Liver (tissue), 9 donors: ENCODE measurements around the gene HOXC6. TPM values are rescaled to one million over a fixed set of nuclear protein-coding genes. Genes with fewer than 3 reads are reported as not detected.

ENCODE experiments used
- DNase-seq: peaks from one replicate; pipeline ENCODE4 v3.0.0-alpha.2; 2017; ENCODE audit warnings: low spot score
- H3K27ac ChIP-seq, 2 donors: one replicate each; pipeline ENCODE4 v1.7.0; 2013; ENCODE audit warnings: inconsistent platforms in 2 of 2, low read length in 2 of 2, control low read depth in 1 of 2, low read depth in 1 of 2, mild to moderate bottlenecking in 1 of 2
- H3K27me3 ChIP-seq, 4 donors: one replicate each; pipeline versions ENCODE4 v1.6.1 to v1.7.0; 2013; ENCODE audit warnings: low read length in 3 of 4, inconsistent platforms in 1 of 4, mild to moderate bottlenecking in 1 of 4, moderate library complexity in 1 of 4; ENCODE audit not compliant: control insufficient read depth in 4 of 4, insufficient read depth in 4 of 4
- H3K36me3 ChIP-seq, 4 donors: one replicate each; pipeline versions ENCODE4 v1.6.1 to v1.7.0; 2013; ENCODE audit warnings: low read length in 3 of 4, mild to moderate bottlenecking in 3 of 4, low read depth in 1 of 4, moderate library complexity in 1 of 4; ENCODE audit not compliant: control insufficient read depth in 4 of 4, insufficient read depth in 3 of 4
- H3K4me1 ChIP-seq, 4 donors: one replicate each; pipeline versions ENCODE4 v1.6.1 to v1.7.0; 2013; ENCODE audit warnings: low read length in 3 of 4, mild to moderate bottlenecking in 3 of 4, moderate library complexity in 1 of 4; ENCODE audit not compliant: control insufficient read depth in 4 of 4, insufficient read depth in 4 of 4
- H3K4me3 ChIP-seq, 3 donors: one replicate each; pipeline versions ENCODE4 v1.6.1 to v1.7.0; 2013; ENCODE audit warnings: low read length in 3 of 3, control low read depth in 1 of 3, low read depth in 1 of 3, mild to moderate bottlenecking in 1 of 3
- H3K9ac ChIP-seq, 2 donors: one replicate each; pipeline ENCODE4 v1.7.0; 2013; ENCODE audit warnings: low read length in 2 of 2, mild to moderate bottlenecking in 2 of 2, moderate library complexity in 2 of 2, control low read depth in 1 of 2, low read depth in 1 of 2
- H3K9me3 ChIP-seq, 4 donors: one replicate each; pipeline versions ENCODE4 v1.6.1 to v1.7.0; 2013; ENCODE audit warnings: low read length in 3 of 4; ENCODE audit not compliant: control insufficient read depth in 4 of 4
- FOXA2 ChIP-seq: IDR thresholded peaks from 2 replicates; pipeline ENCODE4 v1.6.1; 2016; ENCODE audit warnings: antibody characterized with exemption
- GABPA ChIP-seq, 2 donors: IDR thresholded peaks in 1 of 2; conservative IDR thresholded peaks in 1 of 2; 2 replicates each; pipeline ENCODE4 v1.6.1; 2016; ENCODE audit warnings: antibody characterized with exemption in 2 of 2, mild to moderate bottlenecking in 1 of 2, moderate library complexity in 1 of 2
- HNF4A ChIP-seq, 2 donors: conservative IDR thresholded peaks; 2 replicates each; pipeline ENCODE4 v1.6.1; 2016; ENCODE audit warnings: antibody characterized with exemption in 2 of 2, mild to moderate bottlenecking in 2 of 2
- JUND ChIP-seq, 2 donors: IDR thresholded peaks; 2 replicates each; pipeline ENCODE4 v1.6.1; 2016; ENCODE audit warnings: antibody characterized with exemption in 2 of 2
- NR2F2 ChIP-seq: IDR thresholded peaks from 2 replicates; pipeline ENCODE4 v1.6.1; 2016; ENCODE audit warnings: antibody characterized with exemption
- RXRA ChIP-seq, 2 donors: IDR thresholded peaks; 2 replicates each; pipeline ENCODE4 v1.6.1; 2017 to 2018; ENCODE audit warnings: antibody characterized with exemption in 2 of 2, mild to moderate bottlenecking in 1 of 2
- TAF1 ChIP-seq: conservative IDR thresholded peaks from 2 replicates; pipeline ENCODE4 v1.6.1; 2016; ENCODE audit warnings: antibody characterized with exemption, mild to moderate bottlenecking
- YY1 ChIP-seq: IDR thresholded peaks from 2 replicates; pipeline ENCODE4 v1.6.1; 2016; ENCODE audit warnings: antibody characterized with exemption, mild to moderate bottlenecking
- WGBS: extraction: QIAGEN DNeasy Blood & Tissue Kit; methylation state at CpG from one replicate; pipeline ENCODE4 v1.1.7; 2013; 5-methylcytosine and 5-hydroxymethylcytosine counted together
- polyA plus RNA-seq, 2 donors: library from polyadenylated mRNA; stranded (reverse) in 1 of 2; unstranded in 1 of 2; fragments of 200-250 nt in 1 of 2; fragments of >200 nt in 1 of 2; fragmentation: Nextera tagmentation in 1 of 2; extraction: Ambion mirVana in 1 of 2; gene quantifications; one replicate each; pipeline versions ENCODE4 v1.2.1 to v1.2.3, GENCODE V29; 2013 to 2015
- total RNA-seq, 2 donors: library from RNA; depleted of rRNA; stranded (reverse); fragments of >200 nt; gene quantifications; one replicate each; pipeline ENCODE4 v1.2.3, GENCODE V29; 2014
- TF ChIP-seq, protein P1 (sequence below): IDR thresholded peaks from 2 replicates; pipeline ENCODE4 v1.6.1; 2016; ENCODE audit warnings: antibody characterized with exemption
- TF ChIP-seq, protein P2 (sequence below): fragments of 150-350 bp; IDR thresholded peaks from 2 replicates; pipeline ENCODE4 v1.5.1; 2017; ENCODE audit warnings: improper control_type of control experiment, low read depth, low read length; ENCODE audit not compliant: missing input control
- donor health status: healthy.
- donor health status: healthy.
- donor health status: healthy.
- donor health status: healthy.
- donor health status: healthy.

Gene HOXC6
- total and polyA plus RNA-seq, 4 donors: 0.33 TPM; not detected in 3

DNA sequence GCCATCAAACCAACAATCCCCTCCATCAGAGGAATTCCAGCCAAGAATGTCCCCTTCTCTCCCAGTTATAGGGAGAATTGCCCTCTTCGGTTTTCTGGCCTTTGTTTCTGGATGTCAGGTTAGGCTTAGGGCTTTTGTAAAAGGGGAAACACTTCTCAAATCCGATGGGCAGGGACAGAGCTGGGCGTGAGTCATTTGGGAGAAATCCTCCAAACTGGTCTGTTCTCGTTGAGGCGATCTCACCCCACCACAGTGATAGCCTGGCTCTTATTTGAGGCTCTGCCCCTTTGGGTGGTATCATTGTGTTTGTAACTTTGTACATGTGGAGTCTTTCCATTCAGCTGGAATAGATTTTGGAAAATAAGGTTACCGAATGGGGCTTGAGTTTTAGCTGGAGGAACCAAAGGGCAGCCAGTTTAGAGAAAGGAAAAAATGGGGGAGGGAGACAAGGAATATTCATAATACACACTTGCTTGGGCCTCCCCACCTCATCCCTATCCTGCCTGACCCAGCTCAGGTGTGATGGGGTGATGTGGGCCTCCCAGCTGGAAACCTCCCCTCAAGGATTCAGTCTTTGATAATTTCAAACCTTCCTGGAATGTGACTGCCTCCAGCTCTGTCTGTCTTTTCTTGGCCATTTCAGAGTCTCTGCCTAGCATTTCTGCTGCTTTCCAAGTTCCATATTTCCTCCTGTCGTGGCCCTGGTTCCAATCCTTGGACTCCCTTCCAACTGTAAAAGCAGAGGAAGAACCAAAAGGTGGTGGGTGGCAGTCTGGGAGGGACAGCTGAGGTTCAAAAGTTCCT lies 32.9 kb downstream of the HOXC6 start:
- no peaks in the 10 kb centered on the region for H3K4me1 ChIP-seq
- H3K36me3 ChIP-seq: no peaks in the 10 kb centered on the region
- H3K4me3 ChIP-seq: no peak overlapping the region
- TF ChIP-seq, protein P1, sequence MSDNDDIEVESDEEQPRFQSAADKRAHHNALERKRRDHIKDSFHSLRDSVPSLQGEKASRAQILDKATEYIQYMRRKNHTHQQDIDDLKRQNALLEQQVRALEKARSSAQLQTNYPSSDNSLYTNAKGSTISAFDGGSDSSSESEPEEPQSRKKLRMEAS: no peak
- no peaks in the 10 kb centered on the region for H3K9me3 ChIP-seq
- no peak overlapping the region for H3K27ac ChIP-seq
- no peak for DNase-seq
- 41% methylated on average over 7 of the region's 7 CpGs for WGBS
- no peak overlapping the region for H3K9ac ChIP-seq
- H3K27me3 ChIP-seq: peaks cover 0 to 31% (median 4%) of the 10 kb centered on the region in 4 donors

DNA sequence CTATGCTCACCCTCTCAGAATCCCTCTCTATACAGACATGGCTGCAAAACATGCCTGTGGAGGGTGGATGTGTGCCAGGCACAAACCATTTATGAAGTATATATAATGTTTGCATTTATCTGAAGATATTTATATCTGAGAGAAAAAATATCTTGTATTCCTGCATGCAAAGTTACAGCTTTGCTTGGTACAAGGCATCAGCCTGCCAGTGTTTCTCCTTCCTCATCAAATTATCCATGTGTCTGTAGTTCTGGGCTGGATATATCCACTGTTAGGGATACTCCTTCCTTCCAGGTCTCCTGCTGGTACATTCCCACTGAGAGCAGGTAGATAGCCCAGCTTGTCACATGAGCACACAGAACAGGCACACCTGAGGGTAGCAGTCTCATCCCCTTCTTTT lies 37.4 kb downstream of the HOXC6 start:
- DNase-seq: no peak
- H3K36me3 ChIP-seq: no peaks in the 10 kb centered on the region
- TF ChIP-seq YY1 (no peak), GABPA (IDR thresholded peaks at IDR 0.05 in 1 of 2, conservative IDR thresholded peaks at IDR 0.05 in 1 of 2) (no peak), JUND (IDR thresholded peaks at IDR 0.05) (no peak), TAF1 (no peak), FOXA2 (no peak), HNF4A (conservative IDR thresholded peaks at IDR 0.05) (no peak)
- TF ChIP-seq, protein P2, sequence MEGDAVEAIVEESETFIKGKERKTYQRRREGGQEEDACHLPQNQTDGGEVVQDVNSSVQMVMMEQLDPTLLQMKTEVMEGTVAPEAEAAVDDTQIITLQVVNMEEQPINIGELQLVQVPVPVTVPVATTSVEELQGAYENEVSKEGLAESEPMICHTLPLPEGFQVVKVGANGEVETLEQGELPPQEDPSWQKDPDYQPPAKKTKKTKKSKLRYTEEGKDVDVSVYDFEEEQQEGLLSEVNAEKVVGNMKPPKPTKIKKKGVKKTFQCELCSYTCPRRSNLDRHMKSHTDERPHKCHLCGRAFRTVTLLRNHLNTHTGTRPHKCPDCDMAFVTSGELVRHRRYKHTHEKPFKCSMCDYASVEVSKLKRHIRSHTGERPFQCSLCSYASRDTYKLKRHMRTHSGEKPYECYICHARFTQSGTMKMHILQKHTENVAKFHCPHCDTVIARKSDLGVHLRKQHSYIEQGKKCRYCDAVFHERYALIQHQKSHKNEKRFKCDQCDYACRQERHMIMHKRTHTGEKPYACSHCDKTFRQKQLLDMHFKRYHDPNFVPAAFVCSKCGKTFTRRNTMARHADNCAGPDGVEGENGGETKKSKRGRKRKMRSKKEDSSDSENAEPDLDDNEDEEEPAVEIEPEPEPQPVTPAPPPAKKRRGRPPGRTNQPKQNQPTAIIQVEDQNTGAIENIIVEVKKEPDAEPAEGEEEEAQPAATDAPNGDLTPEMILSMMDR: no peak
- H3K4me1 ChIP-seq: no peaks in the 10 kb centered on the region
- no peak overlapping the region for H3K9ac ChIP-seq
- H3K9me3 ChIP-seq: no peaks in the 10 kb centered on the region
- no peak overlapping the region for H3K27ac ChIP-seq
- no peak overlapping the region for H3K4me3 ChIP-seq
- H3K27me3 ChIP-seq: peaks cover 0 to 22% (median 3%) of the 10 kb centered on the region in 4 donors

DNA sequence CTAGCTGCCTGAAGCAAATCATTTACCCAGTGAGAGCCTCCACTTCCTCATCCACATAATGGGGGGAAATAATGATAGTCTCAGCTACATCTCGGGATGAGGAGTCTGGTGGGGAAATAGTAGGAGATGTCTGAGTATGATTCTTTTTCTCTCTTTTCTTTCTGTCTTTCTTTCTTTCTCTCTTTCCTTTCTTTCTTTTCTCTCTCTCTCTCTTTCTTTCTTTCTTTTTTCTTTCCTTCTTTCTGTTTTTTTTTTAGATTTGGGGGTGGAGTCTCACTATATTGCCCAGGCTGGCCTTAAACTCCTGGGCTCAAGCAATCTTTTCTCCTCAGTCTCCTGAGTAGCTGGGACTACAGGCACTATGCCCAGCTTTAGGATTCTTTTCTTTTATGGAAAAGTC lies 38.2 kb downstream of the HOXC6 start:
- Histone ChIP-seq H3K27me3 (peaks cover 0 to 19% (median 2%) of the 10 kb centered on the region in 4 donors), H3K4me3 (no peak overlapping the region), H3K36me3 (no peaks in the 10 kb centered on the region), H3K27ac (no peak overlapping the region), H3K9ac (no peak overlapping the region), H3K4me1 (no peaks in the 10 kb centered on the region), H3K9me3 (no peaks in the 10 kb centered on the region)
- TF ChIP-seq JUND (IDR thresholded peaks at IDR 0.05) (no peak), TAF1 (no peak), NR2F2 (no peak), RXRA (IDR thresholded peaks at IDR 0.05) (no peak)
- WGBS: 86% methylated on average over 1 of the region's 1 CpG
- no peak for DNase-seq
